HepG2 (cell line): Measurements from ENCODE around the gene ZNF428. TPM values are rescaled to one million over a fixed set of nuclear protein-coding genes. Genes with fewer than 3 reads are reported as not detected.

Experiments used
- FOXA3 ChIP-seq: IDR thresholded peaks from 2 replicates; pipeline ENCODE4 v1.6.1; 2016; ENCODE audit warnings: missing genetic modification reagents, missing compliant biosample characterization
- GTF2F1 ChIP-seq: fragments of 150-350 bp; IDR thresholded peaks from 2 replicates; pipeline ENCODE4 v1.6.1; 2014; ENCODE audit warnings: low read length
- GZF1 ChIP-seq: sonication (generic); formaldehyde crosslinking; IDR thresholded peaks from 2 replicates; pipeline ENCODE4 v1.5.1; 2020; ENCODE audit warnings: mild to moderate bottlenecking, missing genetic modification reagents
- JARID2 ChIP-seq: sonication (generic); formaldehyde crosslinking; IDR thresholded peaks from 2 replicates; pipeline ENCODE4 v1.8.1; 2023; ENCODE audit warnings: missing genetic modification reagents, inconsistent platforms; ENCODE audit not compliant: insufficient replicate concordance
- KDM1A ChIP-seq: IDR thresholded peaks from 2 replicates; pipeline ENCODE4 v1.6.1; 2016; ENCODE audit warnings: missing compliant biosample characterization
- KLF15 ChIP-seq: sonication (generic); formaldehyde crosslinking; IDR thresholded peaks from 2 replicates; pipeline ENCODE4 v1.8.1; 2023; ENCODE audit warnings: borderline replicate concordance, mild to moderate bottlenecking, inconsistent platforms, missing genetic modification reagents, mixed read lengths
- MEIS2 ChIP-seq: sonication (generic); formaldehyde crosslinking; IDR thresholded peaks from 2 replicates; pipeline ENCODE4 v1.9.0; 2021; ENCODE audit warnings: mild to moderate bottlenecking, missing genetic modification reagents
- SNAI1 ChIP-seq: sonication (generic); formaldehyde crosslinking; IDR thresholded peaks from 2 replicates; pipeline ENCODE4 v1.5.0; 2020; ENCODE audit warnings: mild to moderate bottlenecking, missing genetic modification reagents, borderline replicate concordance
- SP1 ChIP-seq, 2 experiments: fragments of 450-650 bp in 1 of 2; sonication (generic) in 1 of 2; formaldehyde crosslinking in 1 of 2; IDR thresholded peaks; 2 replicates each; pipeline versions ENCODE4 v1.4.0 to v1.6.1; 2016 to 2020; ENCODE audit warnings: missing genetic modification reagents in 1 of 2
- TAF1 ChIP-seq: sonication (generic); formaldehyde crosslinking; IDR thresholded peaks from 2 replicates; pipeline ENCODE4 v1.4.0; 2020; ENCODE audit warnings: missing genetic modification reagents
- TEAD3 ChIP-seq: optimal IDR thresholded peaks from 2 replicates; pipeline ENCODE3; 2016; ENCODE audit warnings: borderline replicate concordance
- TOPORS ChIP-seq: sonication (generic); formaldehyde crosslinking; IDR thresholded peaks from 2 replicates; pipeline ENCODE4 v1.8.0; 2023; ENCODE audit warnings: mild to moderate bottlenecking, missing genetic modification reagents
- ZFX ChIP-seq: sonication (generic); formaldehyde crosslinking; IDR thresholded peaks from 2 replicates; pipeline ENCODE4 v1.4.0; 2020; ENCODE audit warnings: mild to moderate bottlenecking, low read depth, missing genetic modification reagents, moderate library complexity
- ZNF292 ChIP-seq: sonication (generic); formaldehyde crosslinking; IDR thresholded peaks from 2 replicates; pipeline ENCODE4 v1.8.1; 2022; ENCODE audit warnings: mild to moderate bottlenecking, low read depth, missing genetic modification reagents, borderline replicate concordance
- polyA plus RNA-seq, 8 experiments: library from polyadenylated mRNA; depleted of rRNA in 3 of 8; stranded (reverse) in 7 of 8; unstranded in 1 of 8; fragments of >200 nt; fragmentation: Illumina TruSeq in 4 of 8; extraction: Trizol in 4 of 8; gene quantifications; 2 replicates each; pipeline versions ENCODE4 v1.2.1 to v1.2.3, GENCODE V29; 2011 to 2016; ENCODE audit warnings: low read depth in 4 of 8, missing spikeins in 1 of 8, mixed read lengths in 1 of 8; ENCODE audit not compliant: insufficient read depth in 1 of 8
- total RNA-seq, 5 experiments: library from RNA; depleted of rRNA; stranded (reverse); fragments of >200 nt; fragmentation: Illumina TruSeq; extraction: Trizol; gene quantifications; 2 replicates each; pipeline ENCODE4 v1.2.3, GENCODE V29; 2016; ENCODE audit warnings: low read depth in 1 of 5
- TF ChIP-seq, protein P1 (sequence below): sonication (generic); formaldehyde crosslinking; IDR thresholded peaks from 2 replicates; pipeline ENCODE4 v1.5.0; 2020; ENCODE audit warnings: mild to moderate bottlenecking, missing genetic modification reagents, borderline replicate concordance
- TF ChIP-seq, protein P2 (sequence below): IDR thresholded peaks from 2 replicates; pipeline ENCODE4 v1.6.1; 2016; ENCODE audit warnings: control low read depth
- TF ChIP-seq, protein P3 (sequence below): sonication (generic); formaldehyde crosslinking; IDR thresholded peaks from 2 replicates; pipeline ENCODE4 v1.8.1; 2022; ENCODE audit warnings: mild to moderate bottlenecking, missing genetic modification reagents
- TF ChIP-seq, protein P4 (sequence below): sonication (generic); formaldehyde crosslinking; IDR thresholded peaks from 2 replicates; pipeline ENCODE4 v1.4.0; 2020; ENCODE audit warnings: low read depth, mild to moderate bottlenecking, missing genetic modification reagents

Gene ZNF428
- total and polyA plus RNA-seq, 2 of the 13 experiments (the other 11 are each of a cell fraction or from before 2014, with no cell fraction given), result 10.4 to 26.9 TPM

DNA sequence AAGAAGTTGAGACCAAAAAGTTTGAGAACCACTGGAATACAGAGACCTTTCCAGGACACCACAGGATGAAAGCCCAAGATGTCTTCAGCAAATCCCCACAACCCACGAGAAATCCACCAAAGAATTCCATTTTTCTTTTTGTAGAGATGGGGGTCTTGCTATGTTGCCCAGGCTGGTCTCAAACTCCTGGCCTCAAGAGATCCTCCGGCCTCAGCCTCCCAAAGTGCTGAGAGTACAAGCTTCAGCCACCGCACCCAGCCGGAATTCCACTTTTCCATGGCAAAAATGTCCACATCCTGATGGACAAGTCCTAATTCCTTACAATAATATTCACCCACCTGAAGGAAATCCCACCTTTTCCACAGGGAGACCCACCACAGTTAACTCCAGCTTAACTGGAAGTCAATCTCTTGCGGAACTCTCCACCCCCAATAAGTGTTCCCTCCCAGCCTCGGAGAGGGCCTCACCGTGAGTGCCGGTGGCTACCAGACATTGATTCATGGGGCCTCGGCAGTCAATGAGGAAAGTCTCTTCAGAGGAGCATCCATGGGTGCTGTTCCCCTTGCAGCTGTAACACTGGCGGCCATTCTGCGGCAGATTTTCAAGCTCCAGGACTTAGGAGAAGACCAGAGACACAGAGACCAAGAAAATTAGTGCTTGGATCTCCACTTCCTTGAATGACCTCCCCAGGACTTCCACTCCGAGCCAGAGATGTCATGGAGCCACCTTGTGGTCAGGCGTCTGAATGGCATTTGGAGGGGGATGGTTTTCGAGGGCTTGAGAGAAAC, 32.5 kb upstream of the ZNF428 start (continued):
- TF ChIP-seq, protein P1, sequence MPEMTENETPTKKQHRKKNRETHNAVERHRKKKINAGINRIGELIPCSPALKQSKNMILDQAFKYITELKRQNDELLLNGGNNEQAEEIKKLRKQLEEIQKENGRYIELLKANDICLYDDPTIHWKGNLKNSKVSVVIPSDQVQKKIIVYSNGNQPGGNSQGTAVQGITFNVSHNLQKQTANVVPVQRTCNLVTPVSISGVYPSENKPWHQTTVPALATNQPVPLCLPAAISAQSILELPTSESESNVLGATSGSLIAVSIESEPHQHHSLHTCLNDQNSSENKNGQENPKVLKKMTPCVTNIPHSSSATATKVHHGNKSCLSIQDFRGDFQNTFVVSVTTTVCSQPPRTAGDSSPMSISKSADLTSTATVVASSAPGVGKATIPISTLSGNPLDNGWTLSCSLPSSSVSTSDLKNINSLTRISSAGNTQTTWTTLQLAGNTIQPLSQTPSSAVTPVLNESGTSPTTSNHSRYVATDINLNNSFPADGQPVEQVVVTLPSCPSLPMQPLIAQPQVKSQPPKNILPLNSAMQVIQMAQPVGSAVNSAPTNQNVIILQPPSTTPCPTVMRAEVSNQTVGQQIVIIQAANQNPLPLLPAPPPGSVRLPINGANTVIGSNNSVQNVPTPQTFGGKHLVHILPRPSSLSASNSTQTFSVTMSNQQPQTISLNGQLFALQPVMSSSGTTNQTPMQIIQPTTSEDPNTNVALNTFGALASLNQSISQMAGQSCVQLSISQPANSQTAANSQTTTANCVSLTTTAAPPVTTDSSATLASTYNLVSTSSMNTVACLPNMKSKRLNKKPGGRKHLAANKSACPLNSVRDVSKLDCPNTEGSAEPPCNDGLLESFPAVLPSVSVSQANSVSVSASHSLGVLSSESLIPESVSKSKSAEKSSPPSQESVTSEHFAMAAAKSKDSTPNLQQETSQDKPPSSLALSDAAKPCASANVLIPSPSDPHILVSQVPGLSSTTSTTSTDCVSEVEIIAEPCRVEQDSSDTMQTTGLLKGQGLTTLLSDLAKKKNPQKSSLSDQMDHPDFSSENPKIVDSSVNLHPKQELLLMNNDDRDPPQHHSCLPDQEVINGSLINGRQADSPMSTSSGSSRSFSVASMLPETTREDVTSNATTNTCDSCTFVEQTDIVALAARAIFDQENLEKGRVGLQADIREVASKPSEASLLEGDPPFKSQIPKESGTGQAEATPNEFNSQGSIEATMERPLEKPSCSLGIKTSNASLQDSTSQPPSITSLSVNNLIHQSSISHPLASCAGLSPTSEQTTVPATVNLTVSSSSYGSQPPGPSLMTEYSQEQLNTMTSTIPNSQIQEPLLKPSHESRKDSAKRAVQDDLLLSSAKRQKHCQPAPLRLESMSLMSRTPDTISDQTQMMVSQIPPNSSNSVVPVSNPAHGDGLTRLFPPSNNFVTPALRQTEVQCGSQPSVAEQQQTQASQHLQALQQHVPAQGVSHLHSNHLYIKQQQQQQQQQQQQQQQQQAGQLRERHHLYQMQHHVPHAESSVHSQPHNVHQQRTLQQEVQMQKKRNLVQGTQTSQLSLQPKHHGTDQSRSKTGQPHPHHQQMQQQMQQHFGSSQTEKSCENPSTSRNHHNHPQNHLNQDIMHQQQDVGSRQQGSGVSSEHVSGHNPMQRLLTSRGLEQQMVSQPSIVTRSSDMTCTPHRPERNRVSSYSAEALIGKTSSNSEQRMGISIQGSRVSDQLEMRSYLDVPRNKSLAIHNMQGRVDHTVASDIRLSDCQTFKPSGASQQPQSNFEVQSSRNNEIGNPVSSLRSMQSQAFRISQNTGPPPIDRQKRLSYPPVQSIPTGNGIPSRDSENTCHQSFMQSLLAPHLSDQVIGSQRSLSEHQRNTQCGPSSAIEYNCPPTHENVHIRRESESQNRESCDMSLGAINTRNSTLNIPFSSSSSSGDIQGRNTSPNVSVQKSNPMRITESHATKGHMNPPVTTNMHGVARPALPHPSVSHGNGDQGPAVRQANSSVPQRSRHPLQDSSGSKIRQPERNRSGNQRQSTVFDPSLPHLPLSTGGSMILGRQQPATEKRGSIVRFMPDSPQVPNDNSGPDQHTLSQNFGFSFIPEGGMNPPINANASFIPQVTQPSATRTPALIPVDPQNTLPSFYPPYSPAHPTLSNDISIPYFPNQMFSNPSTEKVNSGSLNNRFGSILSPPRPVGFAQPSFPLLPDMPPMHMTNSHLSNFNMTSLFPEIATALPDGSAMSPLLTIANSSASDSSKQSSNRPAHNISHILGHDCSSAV (CRISPR knock-in tag), result no peak
- no peak; the same call in 1 of the 2 replicates for TF ChIP-seq TAF1 (CRISPR knock-in tag)
- TF ChIP-seq SP1 (IDR thresholded peaks at IDR 0.05), result no peak
- TF ChIP-seq SP1 (CRISPR knock-in tag; IDR thresholded peaks at IDR 0.05), result no peak
- no peak for TF ChIP-seq MEIS2 (CRISPR knock-in tag)
- TF ChIP-seq TOPORS, result no peak
- TF ChIP-seq, protein P2, sequence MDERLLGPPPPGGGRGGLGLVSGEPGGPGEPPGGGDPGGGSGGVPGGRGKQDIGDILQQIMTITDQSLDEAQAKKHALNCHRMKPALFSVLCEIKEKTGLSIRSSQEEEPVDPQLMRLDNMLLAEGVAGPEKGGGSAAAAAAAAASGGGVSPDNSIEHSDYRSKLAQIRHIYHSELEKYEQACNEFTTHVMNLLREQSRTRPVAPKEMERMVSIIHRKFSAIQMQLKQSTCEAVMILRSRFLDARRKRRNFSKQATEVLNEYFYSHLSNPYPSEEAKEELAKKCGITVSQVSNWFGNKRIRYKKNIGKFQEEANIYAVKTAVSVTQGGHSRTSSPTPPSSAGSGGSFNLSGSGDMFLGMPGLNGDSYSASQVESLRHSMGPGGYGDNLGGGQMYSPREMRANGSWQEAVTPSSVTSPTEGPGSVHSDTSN, result no peak
- TF ChIP-seq FOXA3 (CRISPR knock-in tag), result no peak
- 0 out of 2 replicates have a peak, but pooled peaks have one; percentile 59 for TF ChIP-seq KDM1A (CRISPR knock-in tag)
- no peak for TF ChIP-seq JARID2 (CRISPR knock-in tag)
- TF ChIP-seq GTF2F1, result no peak
- TF ChIP-seq, protein P3, sequence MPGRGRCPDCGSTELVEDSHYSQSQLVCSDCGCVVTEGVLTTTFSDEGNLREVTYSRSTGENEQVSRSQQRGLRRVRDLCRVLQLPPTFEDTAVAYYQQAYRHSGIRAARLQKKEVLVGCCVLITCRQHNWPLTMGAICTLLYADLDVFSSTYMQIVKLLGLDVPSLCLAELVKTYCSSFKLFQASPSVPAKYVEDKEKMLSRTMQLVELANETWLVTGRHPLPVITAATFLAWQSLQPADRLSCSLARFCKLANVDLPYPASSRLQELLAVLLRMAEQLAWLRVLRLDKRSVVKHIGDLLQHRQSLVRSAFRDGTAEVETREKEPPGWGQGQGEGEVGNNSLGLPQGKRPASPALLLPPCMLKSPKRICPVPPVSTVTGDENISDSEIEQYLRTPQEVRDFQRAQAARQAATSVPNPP, result no peak
- TF ChIP-seq KLF15, result no peak
- TF ChIP-seq, protein P4, sequence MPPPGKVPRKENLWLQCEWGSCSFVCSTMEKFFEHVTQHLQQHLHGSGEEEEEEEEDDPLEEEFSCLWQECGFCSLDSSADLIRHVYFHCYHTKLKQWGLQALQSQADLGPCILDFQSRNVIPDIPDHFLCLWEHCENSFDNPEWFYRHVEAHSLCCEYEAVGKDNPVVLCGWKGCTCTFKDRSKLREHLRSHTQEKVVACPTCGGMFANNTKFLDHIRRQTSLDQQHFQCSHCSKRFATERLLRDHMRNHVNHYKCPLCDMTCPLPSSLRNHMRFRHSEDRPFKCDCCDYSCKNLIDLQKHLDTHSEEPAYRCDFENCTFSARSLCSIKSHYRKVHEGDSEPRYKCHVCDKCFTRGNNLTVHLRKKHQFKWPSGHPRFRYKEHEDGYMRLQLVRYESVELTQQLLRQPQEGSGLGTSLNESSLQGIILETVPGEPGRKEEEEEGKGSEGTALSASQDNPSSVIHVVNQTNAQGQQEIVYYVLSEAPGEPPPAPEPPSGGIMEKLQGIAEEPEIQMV (CRISPR knock-in tag), result no peak
- peak; percentile 69 for TF ChIP-seq TEAD3 (CRISPR knock-in tag)
- peak; percentile 80 for TF ChIP-seq ZFX (CRISPR knock-in tag)
- no peak for TF ChIP-seq ZNF292 (CRISPR knock-in tag)
- TF ChIP-seq SNAI1 (CRISPR knock-in tag), result no peak
- no peak for TF ChIP-seq GZF1 (CRISPR knock-in tag)
